Activated T-cell treated with anti-CD3 and anti-CD28 coated beads, Interleukin-2, amount 50 U/mL, for 4 hours (primary cell): ENCODE results near the gene WNT7B. TPM values are rescaled to one million over a fixed set of nuclear protein-coding genes. Genes with fewer than 3 reads are reported as not detected.

Experiments used
- ATAC-seq, 2 donors: fragments of 200-7000 bp; cut with Tn5 transposase; one replicate each; pipeline ENCODE4 v1.10.0; 2021
- DNase-seq: peaks from one replicate; pipeline ENCODE4 v3.0.0-alpha.2; 2020
- H3K27me3 Mint-ChIP-seq: one replicate; pipeline ENCODE4 v1.8.0; 2021; ENCODE audit warnings: low read depth, mixed read lengths
- H3K36me3 Mint-ChIP-seq: one replicate; pipeline ENCODE4 v1.8.0; 2022; ENCODE audit warnings: mixed read lengths; ENCODE audit not compliant: insufficient read depth
- H3K4me1 Mint-ChIP-seq: one replicate; pipeline ENCODE4 v1.8.0; 2021; ENCODE audit warnings: low read depth, mixed read lengths
- H3K4me3 Mint-ChIP-seq: one replicate; pipeline ENCODE4 v1.8.0; 2021; ENCODE audit warnings: mild to moderate bottlenecking, moderate library complexity, mixed read lengths
- H3K9me3 Mint-ChIP-seq: one replicate; pipeline ENCODE4 v1.8.0; 2021; ENCODE audit warnings: mixed read lengths
- total RNA-seq, 3 donors: library from RNA; stranded (reverse); gene quantifications; one replicate each; pipeline ENCODE4 v1.2.1, GENCODE V29; 2021

The WNT7B gene
- total RNA-seq, 3 donors from 2014 or later = 0.05 TPM; not detected in 2

GRCh38 chr22:45932071-45932470, 44.9 kb downstream of the WNT7B start:
- H3K4me3 Mint-ChIP-seq = no peak overlapping the region
- H3K4me1 Mint-ChIP-seq = no peaks in the 10 kb centered on the region
- ATAC-seq (no peak), DNase-seq (no peak)
- H3K27me3 Mint-ChIP-seq = peaks cover 31% of the 10 kb centered on the region
- H3K9me3 Mint-ChIP-seq = no peaks in the 10 kb centered on the region
- H3K36me3 Mint-ChIP-seq = no peaks in the 10 kb centered on the region

GRCh38 chr22:45931042-45931441, 45.9 kb downstream of the WNT7B start:
- Mint-ChIP-seq H3K9me3 (no peaks in the 10 kb centered on the region), H3K27me3 (peaks cover 31% of the 10 kb centered on the region), H3K4me3 (no peak overlapping the region), H3K36me3 (no peaks in the 10 kb centered on the region), H3K4me1 (no peaks in the 10 kb centered on the region)
- ATAC-seq = no peak
- no peak for DNase-seq

GRCh38 chr22:45930324-45930723, 46.6 kb downstream of the WNT7B start:
- H3K36me3 Mint-ChIP-seq = no peaks in the 10 kb centered on the region

GRCh38 chr22:45929649-45930048, 47.3 kb downstream of the WNT7B start:
- ATAC-seq = no peak
- peaks cover 27% of the 10 kb centered on the region for H3K27me3 Mint-ChIP-seq
- no peaks in the 10 kb centered on the region for H3K4me1 Mint-ChIP-seq
- no peaks in the 10 kb centered on the region for H3K9me3 Mint-ChIP-seq
- no peaks in the 10 kb centered on the region for H3K36me3 Mint-ChIP-seq
- no peak for DNase-seq
- no peak overlapping the region for H3K4me3 Mint-ChIP-seq

More at GRCh38 chr22:45930324-45930723, 46.6 kb downstream of the WNT7B start:
- Mint-ChIP-seq H3K4me1 (no peaks in the 10 kb centered on the region), H3K27me3 (peaks cover 27% of the 10 kb centered on the region), H3K9me3 (no peaks in the 10 kb centered on the region), H3K4me3 (no peak overlapping the region)
- ATAC-seq (no peak), DNase-seq (no peak)

GRCh38 chr22:45928726-45929368, 48.1 kb downstream of the WNT7B start:
- Mint-ChIP-seq H3K27me3 (peaks cover 20% of the 10 kb centered on the region), H3K36me3 (no peaks in the 10 kb centered on the region), H3K4me1 (no peaks in the 10 kb centered on the region), H3K9me3 (no peaks in the 10 kb centered on the region), H3K4me3 (no peak overlapping the region)
- ATAC-seq (no peak), DNase-seq (no peak)

GRCh38 chr22:45927059-45927458, 49.9 kb downstream of the WNT7B start:
- no peaks in the 10 kb centered on the region for H3K9me3 Mint-ChIP-seq
- H3K4me3 Mint-ChIP-seq = no peak overlapping the region
- H3K27me3 Mint-ChIP-seq = peaks cover 5% of the 10 kb centered on the region
- H3K4me1 Mint-ChIP-seq = no peaks in the 10 kb centered on the region
- ATAC-seq (no peak), DNase-seq (no peak)
- no peaks in the 10 kb centered on the region for H3K36me3 Mint-ChIP-seq

GRCh38 chr22:45926433-45926832, 50.5 kb downstream of the WNT7B start:
- ATAC-seq = no peak
- Mint-ChIP-seq H3K27me3 (no peaks in the 10 kb centered on the region), H3K4me3 (no peak overlapping the region), H3K9me3 (no peaks in the 10 kb centered on the region), H3K36me3 (no peaks in the 10 kb centered on the region), H3K4me1 (no peaks in the 10 kb centered on the region)
- DNase-seq = no peak

GRCh38 chr22:45925811-45926351, 51.1 kb downstream of the WNT7B start:
- DNase-seq (no peak), ATAC-seq (no peak)
- Mint-ChIP-seq H3K9me3 (no peaks in the 10 kb centered on the region), H3K27me3 (no peaks in the 10 kb centered on the region), H3K4me1 (no peaks in the 10 kb centered on the region), H3K36me3 (no peaks in the 10 kb centered on the region), H3K4me3 (no peak overlapping the region)

GRCh38 chr22:45923835-45924234, 53.1 kb downstream of the WNT7B start:
- H3K4me3 Mint-ChIP-seq = no peak overlapping the region
- ATAC-seq = no peak
- no peak for DNase-seq
- H3K9me3 Mint-ChIP-seq = no peaks in the 10 kb centered on the region
- no peaks in the 10 kb centered on the region for H3K36me3 Mint-ChIP-seq
- no peaks in the 10 kb centered on the region for H3K4me1 Mint-ChIP-seq
- no peaks in the 10 kb centered on the region for H3K27me3 Mint-ChIP-seq

GRCh38 chr22:45923212-45923611, 53.8 kb downstream of the WNT7B start:
- ATAC-seq (no peak), DNase-seq (no peak)
- no peaks in the 10 kb centered on the region for H3K36me3 Mint-ChIP-seq
- no peaks in the 10 kb centered on the region for H3K4me1 Mint-ChIP-seq
- H3K4me3 Mint-ChIP-seq = no peak overlapping the region
- no peaks in the 10 kb centered on the region for H3K9me3 Mint-ChIP-seq
- no peaks in the 10 kb centered on the region for H3K27me3 Mint-ChIP-seq

- ATAC-seq = no peak
- DNase-seq = no peak
- Mint-ChIP-seq H3K4me1 (no peaks in the 10 kb centered on the region), H3K27me3 (peaks cover 2% of the 10 kb centered on the region), H3K9me3 (no peaks in the 10 kb centered on the region), H3K4me3 (no peak overlapping the region), H3K36me3 (no peaks in the 10 kb centered on the region)
Observed at GRCh38 chr22:45922661-45923060, 54.3 kb downstream of the WNT7B start.

GRCh38 chr22:45922256-45922655, 54.7 kb downstream of the WNT7B start:
- DNase-seq = no peak
- Mint-ChIP-seq H3K9me3 (no peaks in the 10 kb centered on the region), H3K4me3 (no peak overlapping the region), H3K36me3 (no peaks in the 10 kb centered on the region), H3K27me3 (peaks cover 2% of the 10 kb centered on the region), H3K4me1 (no peaks in the 10 kb centered on the region)
- no peak for ATAC-seq

GRCh38 chr22:45919504-45920286, 57.3 kb downstream of the WNT7B start:
- ATAC-seq (no peak), DNase-seq (no peak)
- no peaks in the 10 kb centered on the region for H3K9me3 Mint-ChIP-seq
- no peaks in the 10 kb centered on the region for H3K4me1 Mint-ChIP-seq
- H3K36me3 Mint-ChIP-seq = no peaks in the 10 kb centered on the region
- no peak overlapping the region for H3K4me3 Mint-ChIP-seq
- peaks cover 2% of the 10 kb centered on the region for H3K27me3 Mint-ChIP-seq

GRCh38 chr22:45918459-45919370, 58.2 kb downstream of the WNT7B start:
- Mint-ChIP-seq H3K9me3 (peaks cover 5% of the 10 kb centered on the region), H3K36me3 (no peaks in the 10 kb centered on the region), H3K4me1 (no peaks in the 10 kb centered on the region), H3K27me3 (peaks cover 2% of the 10 kb centered on the region), H3K4me3 (no peak overlapping the region)
- no peak for ATAC-seq
- DNase-seq = no peak
